SH-SY5Y (cell line): ENCODE data around the gene IGDCC3.

Source experiments
- GATA2 ChIP-seq: IDR thresholded peaks from 2 replicates; pipeline ENCODE4 v1.6.1; 2011; ENCODE audit warnings: mild to moderate bottlenecking, low read depth, low read length
- GATA3 ChIP-seq: IDR thresholded peaks from 2 replicates; pipeline ENCODE4 v1.6.1; 2011; ENCODE audit warnings: low read depth, mild to moderate bottlenecking, low read length, moderate library complexity

DNA sequence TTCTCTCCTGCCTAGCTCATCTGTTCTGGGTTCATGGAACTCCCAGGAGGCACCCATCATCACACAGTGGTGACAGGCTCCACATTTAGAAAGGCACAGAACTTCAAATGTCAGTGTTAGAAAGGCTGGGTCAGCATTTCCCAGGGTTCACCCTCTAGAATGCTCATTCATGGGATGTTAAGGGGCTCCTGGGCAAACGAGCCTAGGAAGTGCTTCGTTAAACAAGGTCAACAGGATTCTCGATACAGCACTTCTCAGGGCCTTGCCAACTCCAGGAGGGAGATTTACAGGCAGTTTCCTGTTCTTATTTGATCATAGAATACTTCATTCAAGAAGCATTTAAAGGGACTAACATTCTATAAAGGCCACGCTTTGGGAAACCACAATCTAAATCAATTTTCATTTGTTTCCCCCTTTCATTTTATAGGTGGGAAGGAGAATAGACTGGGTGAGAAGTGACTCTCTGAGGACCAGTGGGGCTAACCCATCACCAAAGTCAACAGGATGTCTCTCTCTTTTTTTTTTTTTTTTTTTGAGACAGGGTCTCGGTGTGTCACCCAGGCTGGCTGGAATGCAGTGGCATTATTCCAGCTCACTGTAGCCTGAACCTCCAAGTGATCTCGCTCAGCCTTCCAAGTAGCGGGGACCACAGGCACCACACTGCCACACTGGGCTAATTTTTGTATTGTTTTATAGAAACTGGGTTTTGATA is 30.7 kb upstream of the IGDCC3 start:
- TF ChIP-seq GATA2 (no peak), GATA3 (no peak)
